HG03097 (cell line): ENCODE data around the gene LRRC53.
A peak's percentile ranks its signal among the peaks of the same experiment; 100 is the strongest.

ENCODE experiments used
- ATAC-seq: cut with Tn5 transposase; IDR thresholded peaks from one replicate; pipeline ENCODE4 v1.9.1; 2021; ENCODE audit not compliant: unreplicated experiment, low FRiP score

Gene LRRC53

GRCh38 chr1:74512170-74512915, at the start of gene LRRC53:
Gene LRRC53, minus strand, starts transcription at chr1:74512611. Its CDS starts 29,262 bp downstream, at chr1:74483349.
- no peak for ATAC-seq

DNA sequence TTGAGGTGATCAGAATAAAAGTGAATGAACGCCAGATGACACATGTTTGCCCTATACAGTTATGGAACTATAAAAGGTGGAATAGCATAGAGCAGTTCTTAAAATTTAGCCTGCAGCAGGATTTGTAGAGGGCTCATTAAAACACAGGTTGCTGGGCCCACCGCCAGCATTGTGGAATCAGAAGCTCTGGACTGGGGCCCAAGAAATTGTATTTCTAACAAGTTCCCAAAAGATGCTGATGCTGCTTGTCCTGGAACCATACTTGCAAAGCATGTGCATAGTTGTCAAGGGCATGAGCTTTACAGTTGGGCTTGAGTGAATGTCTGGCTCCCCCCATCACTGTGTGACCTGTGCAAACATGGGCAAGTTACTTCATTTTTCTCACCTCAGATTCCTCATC, 37.5 kb upstream of the LRRC53 start:
- no peak for ATAC-seq

DNA sequence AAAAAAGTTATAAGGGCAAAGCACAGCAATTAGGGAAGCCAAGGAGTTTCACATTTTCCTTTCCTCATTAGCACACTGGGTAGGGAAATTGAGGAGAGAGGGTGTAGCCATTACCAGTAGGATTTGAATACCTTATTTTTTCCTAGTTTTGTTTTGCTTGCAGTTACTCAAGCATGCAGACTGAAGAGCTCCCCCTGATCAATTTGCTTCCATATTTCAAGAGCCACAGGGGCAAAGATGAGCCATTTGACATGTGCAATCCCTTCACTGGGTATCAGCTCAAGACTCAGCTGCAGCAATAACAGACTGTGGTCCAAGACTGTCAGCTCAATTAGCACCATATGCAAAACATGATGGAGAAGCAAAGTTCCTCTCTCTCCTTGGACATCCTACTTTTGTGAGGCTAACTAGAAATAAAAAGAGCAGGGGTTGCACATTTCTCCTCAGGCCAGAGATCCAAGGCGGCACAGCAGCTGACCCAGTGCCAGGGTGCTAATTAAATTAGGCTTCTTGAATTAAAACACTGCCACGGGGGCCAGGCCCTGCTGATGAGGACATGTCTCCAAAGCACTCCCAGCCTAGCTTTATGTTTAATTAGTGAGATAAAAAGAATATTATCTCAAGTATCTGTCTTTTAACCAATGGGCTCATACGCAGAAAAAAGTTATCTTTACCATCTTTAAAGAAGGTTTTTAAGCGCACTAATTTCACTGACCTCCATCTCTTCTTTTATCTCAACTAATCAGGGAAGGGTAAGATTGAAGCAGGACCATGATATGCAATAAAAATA, 36.7 kb upstream of the LRRC53 start:
- no peak for ATAC-seq

DNA sequence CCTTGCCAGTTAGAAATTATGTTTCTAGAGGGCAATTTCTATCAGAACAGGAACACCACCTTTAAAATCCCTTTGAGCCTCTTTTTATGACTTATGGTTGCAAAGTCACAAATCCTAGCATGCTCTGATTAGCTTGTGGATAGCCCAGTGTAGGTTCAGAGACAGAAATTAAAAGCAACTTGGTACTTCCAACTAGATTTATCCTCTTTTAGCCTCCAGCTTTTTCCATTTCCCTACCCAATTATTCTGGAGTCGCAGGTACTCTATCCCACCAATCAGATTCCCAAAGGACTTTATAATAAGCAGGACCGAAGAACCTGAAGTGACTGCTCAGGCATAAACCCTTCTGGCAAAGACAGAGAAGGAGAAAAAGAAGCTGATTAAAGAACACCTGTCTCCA, 33.4 kb upstream of the LRRC53 start:
- no peak for ATAC-seq

- ATAC-seq = no peak
Observed at GRCh38 chr1:74534241-74534640, 21.8 kb upstream of the LRRC53 start.

- ATAC-seq = no peak
Observed at GRCh38 chr1:74531796-74532195, 19.4 kb upstream of the LRRC53 start.

GRCh38 chr1:74530892-74531291, 18.5 kb upstream of the LRRC53 start:
- ATAC-seq = no peak

GRCh38 chr1:74528123-74528522, 15.7 kb upstream of the LRRC53 start:
- ATAC-seq = no peak

DNA sequence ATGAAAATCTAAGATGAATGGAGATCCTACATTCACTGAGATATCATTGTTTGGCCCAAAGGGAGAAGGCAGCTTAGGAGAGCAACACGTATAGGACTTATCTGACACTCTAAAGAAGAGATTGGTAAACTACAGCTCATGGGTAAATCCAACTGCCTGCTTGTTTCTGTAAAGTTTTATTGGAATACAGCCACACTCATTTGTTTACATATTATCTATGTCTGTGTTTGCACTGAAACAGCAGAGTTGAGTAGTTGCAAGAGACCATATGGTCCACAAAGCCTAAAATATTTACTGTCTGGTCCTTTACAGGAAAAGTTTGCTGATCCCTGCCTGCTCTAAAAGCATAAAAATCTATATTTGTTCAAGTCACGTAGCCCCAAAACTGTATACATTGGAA, 14.3 kb upstream of the LRRC53 start:
- ATAC-seq = no peak

- ATAC-seq = no peak
Observed at GRCh38 chr1:74523873-74524480, 11.6 kb upstream of the LRRC53 start.

- ATAC-seq = no peak
Observed at GRCh38 chr1:74522148-74522547, 9.7 kb upstream of the LRRC53 start.

DNA sequence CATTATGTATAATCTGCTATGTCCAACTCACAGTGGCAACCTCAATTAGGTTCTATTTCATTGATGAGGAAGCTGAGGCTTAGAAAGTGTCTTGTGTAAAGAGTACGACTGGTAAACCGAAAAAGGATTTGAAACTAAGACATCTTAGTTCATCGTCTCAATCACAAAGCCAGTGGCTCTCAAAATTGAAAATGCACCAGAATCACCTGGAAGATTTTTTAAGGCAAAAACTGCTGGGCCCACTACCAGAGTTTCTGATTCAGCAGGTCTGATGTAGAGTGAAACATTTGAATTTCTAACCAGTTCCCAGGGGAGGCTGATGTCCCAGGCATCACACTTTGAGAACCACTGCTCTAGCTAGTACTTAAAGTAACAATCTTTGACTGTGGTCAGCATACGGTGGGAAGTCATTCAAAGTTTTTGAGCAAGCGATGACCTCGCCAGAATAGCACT, 5.2 kb upstream of the LRRC53 start:
- peak; percentile 79 for ATAC-seq

- ATAC-seq = no peak
Observed at GRCh38 chr1:74513411-74514300, 1.2 kb upstream of the LRRC53 start.

GRCh38 chr1:74508449-74508848, 4.0 kb downstream of the LRRC53 start:
- ATAC-seq = no peak

GRCh38 chr1:74505928-74506710, 6.3 kb downstream of the LRRC53 start:
- no peak for ATAC-seq

- no peak for ATAC-seq
Observed at GRCh38 chr1:74504933-74505512, 7.4 kb downstream of the LRRC53 start.

DNA sequence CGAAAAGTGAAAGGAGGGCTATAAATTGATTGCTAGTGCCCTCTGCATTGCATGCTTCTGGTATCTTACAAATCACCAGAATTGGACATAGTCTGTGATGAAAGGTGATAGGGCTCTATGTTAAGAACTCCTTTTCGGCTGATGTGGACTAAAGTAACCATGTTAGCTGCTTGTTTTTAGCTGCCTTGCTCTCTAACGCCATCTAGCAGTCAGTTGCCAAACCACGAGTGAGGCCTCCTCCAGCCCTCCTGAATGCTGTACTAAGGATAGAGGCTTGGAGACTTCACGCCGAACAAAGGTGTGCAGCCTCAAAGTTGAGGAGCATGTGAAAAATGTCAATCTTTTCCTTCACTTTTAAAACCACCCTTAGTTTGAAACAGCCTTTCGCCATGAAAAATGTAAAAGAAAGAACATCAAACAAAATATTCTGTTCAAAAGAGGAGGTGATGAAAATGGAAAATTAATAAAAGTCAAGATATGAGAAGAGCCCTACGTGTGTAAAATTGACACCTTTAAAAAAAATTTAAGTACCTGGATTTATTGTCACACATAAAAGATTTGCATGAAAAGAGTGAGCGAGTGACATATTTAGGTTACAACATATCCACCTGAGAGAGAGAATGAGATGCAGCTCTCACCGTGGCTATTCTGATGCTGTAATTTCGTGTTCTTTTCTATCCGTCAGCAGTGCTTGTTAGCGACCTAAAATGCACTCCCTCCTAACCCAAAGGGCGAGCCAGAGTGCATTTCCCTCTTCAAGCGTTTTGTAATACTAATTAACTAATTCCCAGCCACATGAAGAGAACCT, 8.1 kb downstream of the LRRC53 start:
- peak; percentile 79 for ATAC-seq

- no peak for ATAC-seq
Observed at GRCh38 chr1:74502858-74503257, 9.6 kb downstream of the LRRC53 start.

DNA sequence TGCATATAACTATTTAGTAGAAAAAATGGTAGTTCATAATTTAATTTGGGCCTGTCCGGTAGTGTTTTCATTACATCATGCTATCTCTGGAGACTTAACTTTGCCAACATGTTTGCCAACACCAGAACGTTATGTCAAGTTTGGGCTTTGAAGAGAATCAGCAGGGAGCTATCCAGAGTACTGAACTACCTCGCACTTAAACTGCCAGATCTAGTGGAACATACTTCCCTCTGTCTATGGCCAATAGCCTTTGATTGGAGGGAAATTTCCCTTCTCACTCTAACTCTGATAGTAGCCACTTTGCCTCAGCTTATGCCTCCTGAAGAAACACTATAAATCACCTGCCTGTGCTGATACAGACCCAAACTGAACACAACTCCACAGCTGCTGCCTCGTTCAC, 10.0 kb downstream of the LRRC53 start:
- no peak for ATAC-seq
